NT2/D1 (cell line): Measurements from ENCODE around the gene B3GNT5.

Source experiments
- SUZ12 ChIP-seq: IDR thresholded peaks from 2 replicates; pipeline ENCODE4 v1.6.1; 2011; ENCODE audit not compliant: insufficient read length, insufficient read depth; ENCODE audit errors: extremely low read depth
- ZNF274 ChIP-seq: IDR thresholded peaks from 2 replicates; pipeline ENCODE4 v1.6.1; 2011; ENCODE audit warnings: mild to moderate bottlenecking, low read depth, low read length

- TF ChIP-seq ZNF274 (no peak), SUZ12 (no peak)
Observed at GRCh38 chr3:183293966-183294365, 40.9 kb downstream of the B3GNT5 start.
